ENCODE results near the gene UGGT1.
A peak's percentile ranks its signal among the peaks of the same experiment; 100 is the strongest.
"Not testable (repeated sequence)": the region's sequence is repeated elsewhere in the genome, so short reads cannot be mapped to it uniquely, and the experiment has no call there.

The UGGT1 gene

DNA sequence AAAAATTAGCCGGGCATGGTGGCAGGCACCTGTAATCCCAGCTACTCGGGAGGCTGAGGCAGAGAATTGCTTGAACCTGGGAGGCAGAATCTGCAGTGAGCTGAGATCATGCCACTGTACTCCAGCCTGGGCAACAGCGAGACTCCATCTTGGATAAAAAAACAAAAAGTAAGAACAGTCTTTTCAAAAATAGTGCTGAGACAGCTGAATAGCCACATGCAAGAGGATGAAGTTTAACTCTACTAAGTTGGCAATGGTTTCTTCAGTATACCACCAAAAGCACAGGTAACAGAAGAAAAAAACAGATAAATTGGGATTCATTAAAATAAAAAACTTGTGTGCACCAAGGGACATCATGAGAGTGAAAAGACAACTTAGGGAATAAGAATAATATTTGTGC is 115.2 kb downstream of the UGGT1 start:
- DNase-seq (ENCODE audit: insufficient read length) (no peak), FAIRE-seq (no peak)
- TF ChIP-seq POLR2AphosphoS5 (IDR thresholded peaks at IDR 0.05; ENCODE audit: low read depth, low read length), result no peak
- no peak for TF ChIP-seq TAF1 (IDR thresholded peaks at IDR 0.05; ENCODE audit: borderline replicate concordance, low read depth, low read length)
- no peak for TF ChIP-seq POLR2A (IDR thresholded peaks at IDR 0.05; ENCODE audit: low read depth, low read length)

DNA sequence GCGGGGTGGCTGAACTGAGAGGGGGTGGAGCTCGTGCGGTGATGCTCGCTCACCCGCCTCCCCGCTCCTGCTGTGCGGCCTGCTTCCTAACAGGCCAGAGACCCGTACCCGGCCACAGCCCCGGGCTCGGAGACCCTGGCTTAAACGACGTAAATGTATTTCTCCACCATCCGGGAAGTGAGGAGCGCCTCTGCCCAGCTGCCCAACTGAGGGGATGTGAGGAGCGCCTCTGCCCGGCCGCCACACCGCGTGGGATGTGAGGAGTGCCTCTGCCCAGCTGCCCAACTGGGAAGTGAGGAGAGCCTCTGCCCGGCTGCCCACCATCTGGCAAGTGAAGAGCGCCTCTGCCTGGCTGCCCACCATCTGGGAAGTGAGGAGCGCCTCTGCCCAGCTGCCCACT is 117.0 kb downstream of the UGGT1 start:
- FAIRE-seq, result no peak
- TF ChIP-seq TAF1 (IDR thresholded peaks at IDR 0.05; ENCODE audit: borderline replicate concordance, low read depth, low read length) (no peak), POLR2AphosphoS5 (IDR thresholded peaks at IDR 0.05; ENCODE audit: low read depth, low read length) (no peak), POLR2A (IDR thresholded peaks at IDR 0.05; ENCODE audit: low read depth, low read length) (no peak)
- DNase-seq (ENCODE audit: insufficient read length), result no peak

DNA sequence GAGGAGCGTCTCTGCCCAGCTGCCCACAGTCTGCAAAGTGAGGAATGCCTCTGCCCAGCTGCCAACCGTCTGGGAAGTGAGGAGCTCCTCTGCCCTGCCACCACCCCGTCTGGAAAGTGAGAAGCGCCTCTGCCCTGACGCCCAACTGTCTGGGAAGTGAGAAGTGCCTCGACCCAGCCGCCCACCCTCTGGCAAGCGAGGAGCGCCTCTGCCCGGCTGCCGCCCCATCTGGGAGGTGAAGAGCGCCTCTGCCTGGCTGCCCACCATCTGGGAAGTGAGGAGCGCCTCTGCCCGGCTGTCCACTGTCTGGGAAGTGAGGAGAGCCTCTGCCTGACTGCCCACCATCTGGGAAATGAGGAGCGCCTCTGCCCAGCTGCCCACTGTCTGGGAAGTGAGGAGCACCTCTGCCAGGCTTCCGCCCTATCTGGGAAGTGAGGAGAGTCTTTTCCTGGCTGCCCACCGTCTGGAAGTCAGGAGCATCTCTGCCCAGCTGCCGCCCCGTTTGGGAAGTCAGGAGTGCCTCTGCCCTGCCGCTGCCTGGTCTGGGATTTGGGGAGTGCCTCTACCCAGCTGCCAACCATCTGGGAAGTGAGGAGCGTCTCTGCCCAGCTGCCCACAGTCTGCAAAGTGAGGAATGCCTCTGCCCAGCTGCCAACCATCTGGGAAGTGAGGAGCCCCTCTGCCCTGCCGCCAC is 117.8 kb downstream of the UGGT1 start:
- not testable (repeated sequence) for FAIRE-seq

DNA sequence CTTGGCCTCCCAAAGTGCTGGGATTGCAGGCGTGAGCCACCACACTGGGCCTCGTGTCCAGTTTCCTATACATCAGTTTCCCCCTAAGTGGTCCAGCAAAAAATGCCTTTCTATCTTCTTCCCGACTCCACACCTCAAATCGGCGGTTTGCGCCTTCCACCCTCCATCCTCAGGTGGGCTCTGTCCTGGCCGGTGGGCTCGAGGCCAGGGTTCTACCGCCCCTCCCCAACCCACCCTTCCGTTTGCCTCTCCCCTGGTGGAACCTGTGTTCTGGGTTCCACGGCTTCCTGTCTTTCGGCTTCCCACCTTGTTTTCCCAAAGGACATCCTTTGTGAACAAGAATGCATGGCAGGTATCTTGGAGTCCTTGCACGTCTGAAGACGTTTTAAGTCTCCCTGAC is 123.3 kb downstream of the UGGT1 start:
- no peak for FAIRE-seq
- TF ChIP-seq POLR2A (IDR thresholded peaks at IDR 0.05; ENCODE audit: low read depth, low read length) (no peak), TAF1 (IDR thresholded peaks at IDR 0.05; ENCODE audit: borderline replicate concordance, low read depth, low read length) (no peak), POLR2AphosphoS5 (IDR thresholded peaks at IDR 0.05; ENCODE audit: low read depth, low read length) (no peak)
- no peak for DNase-seq (ENCODE audit: insufficient read length)

More for the DNA sequence above, 117.8 kb downstream of the UGGT1 start:
- not testable (repeated sequence) for DNase-seq (ENCODE audit: insufficient read length)

DNA sequence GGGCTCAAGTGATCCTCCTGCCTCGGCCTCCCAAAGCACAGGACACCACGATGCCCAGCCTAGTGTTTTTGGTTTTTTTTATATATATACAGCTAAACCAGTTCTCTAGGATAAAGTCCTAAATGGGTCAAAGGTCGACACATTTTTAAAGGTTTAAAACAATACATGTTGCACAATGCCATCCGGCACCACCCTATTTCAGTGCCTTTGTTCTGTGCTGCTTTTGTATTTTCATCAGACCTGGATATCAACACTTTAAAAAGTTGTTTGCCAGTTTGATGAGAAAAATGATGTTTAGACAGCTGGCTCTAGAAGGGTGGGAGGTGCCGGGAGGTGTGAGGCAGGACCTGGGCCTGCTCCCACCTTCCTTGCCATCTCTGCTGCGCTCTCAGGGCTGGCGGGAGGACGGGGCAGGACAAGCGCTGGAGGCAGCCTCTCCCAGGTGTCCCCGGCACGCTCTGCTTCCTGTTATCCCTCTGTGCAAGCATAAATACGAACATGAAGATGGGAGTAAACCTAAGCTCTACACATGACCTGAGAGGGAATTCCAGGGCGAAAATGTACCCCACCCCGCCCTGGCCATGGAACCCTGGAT is 124.0 kb downstream of the UGGT1 start:
- no peak for FAIRE-seq

DNA sequence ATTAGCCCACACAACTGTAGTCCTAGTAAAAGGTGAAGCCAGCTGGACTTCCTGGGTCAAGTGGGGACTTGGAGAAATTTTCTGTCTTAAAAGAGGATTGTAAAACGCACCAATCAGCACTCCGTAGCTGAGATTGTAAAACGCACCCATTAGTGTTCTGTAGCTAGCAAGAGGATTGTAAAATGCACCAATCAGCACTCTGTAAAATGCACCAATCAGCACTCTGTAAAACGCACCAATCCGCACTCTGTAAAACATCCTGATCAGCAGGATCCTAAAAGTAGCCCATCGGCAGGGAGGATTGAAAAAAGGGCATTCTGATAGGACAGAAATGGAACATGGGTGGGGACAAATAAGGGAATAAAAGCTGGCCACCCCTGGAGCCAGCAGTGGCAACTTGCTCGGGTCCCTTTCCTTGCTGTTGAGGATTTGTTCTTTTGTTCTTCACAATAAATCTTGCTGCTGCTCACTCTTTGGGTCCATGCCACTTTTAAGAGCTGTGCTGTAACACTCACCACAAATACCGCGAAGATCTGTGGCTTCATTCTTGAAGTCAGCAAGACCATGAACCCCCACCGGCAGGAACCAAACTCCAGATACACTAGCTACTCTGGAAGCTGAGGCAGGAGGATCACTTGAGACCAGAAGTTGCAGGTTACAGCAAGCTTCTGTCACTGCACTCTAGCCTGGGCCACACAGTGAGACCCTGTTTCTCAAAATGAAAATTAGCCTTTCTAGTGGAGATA is 125.1 kb downstream of the UGGT1 start:
- TF ChIP-seq POLR2AphosphoS5 (IDR thresholded peaks at IDR 0.05; ENCODE audit: low read depth, low read length) (no peak), TAF1 (IDR thresholded peaks at IDR 0.05; ENCODE audit: borderline replicate concordance, low read depth, low read length) (no peak), POLR2A (IDR thresholded peaks at IDR 0.05; ENCODE audit: low read depth, low read length) (no peak)
- FAIRE-seq (no peak), DNase-seq (ENCODE audit: insufficient read length) (no peak)

More for the DNA sequence above, 124.0 kb downstream of the UGGT1 start:
- no peak for DNase-seq (ENCODE audit: insufficient read length)
- TF ChIP-seq TAF1 (IDR thresholded peaks at IDR 0.05; ENCODE audit: borderline replicate concordance, low read depth, low read length), result no peak
- TF ChIP-seq POLR2AphosphoS5 (IDR thresholded peaks at IDR 0.05; ENCODE audit: low read depth, low read length), result no peak
- TF ChIP-seq POLR2A (IDR thresholded peaks at IDR 0.05; ENCODE audit: low read depth, low read length), result no peak

DNA sequence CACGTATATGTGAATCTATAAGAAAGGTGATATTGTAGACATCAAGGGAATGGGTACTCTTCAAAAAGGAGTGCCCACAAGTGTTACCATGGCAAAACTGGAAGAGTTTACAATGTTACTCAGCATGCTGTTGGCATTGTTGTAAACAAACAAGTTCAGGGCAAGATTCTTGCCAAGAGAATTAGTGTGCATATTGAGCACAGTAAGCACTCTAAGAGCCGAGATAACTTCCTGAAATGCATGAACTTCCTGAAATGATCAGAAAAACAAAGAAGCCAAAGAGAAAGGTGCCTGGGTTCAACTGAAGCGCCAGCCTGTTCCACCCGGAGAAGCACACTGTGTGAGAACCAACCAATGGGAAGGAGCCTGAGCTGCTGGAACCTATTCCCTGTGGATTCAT is 126.7 kb downstream of the UGGT1 start:
- no peak for FAIRE-seq
- TF ChIP-seq POLR2A (IDR thresholded peaks at IDR 0.05; ENCODE audit: low read depth, low read length), result no peak
- no peak for TF ChIP-seq TAF1 (IDR thresholded peaks at IDR 0.05; ENCODE audit: borderline replicate concordance, low read depth, low read length)
- TF ChIP-seq POLR2AphosphoS5 (IDR thresholded peaks at IDR 0.05; ENCODE audit: low read depth, low read length), result no peak
- no peak for DNase-seq (ENCODE audit: insufficient read length)

DNA sequence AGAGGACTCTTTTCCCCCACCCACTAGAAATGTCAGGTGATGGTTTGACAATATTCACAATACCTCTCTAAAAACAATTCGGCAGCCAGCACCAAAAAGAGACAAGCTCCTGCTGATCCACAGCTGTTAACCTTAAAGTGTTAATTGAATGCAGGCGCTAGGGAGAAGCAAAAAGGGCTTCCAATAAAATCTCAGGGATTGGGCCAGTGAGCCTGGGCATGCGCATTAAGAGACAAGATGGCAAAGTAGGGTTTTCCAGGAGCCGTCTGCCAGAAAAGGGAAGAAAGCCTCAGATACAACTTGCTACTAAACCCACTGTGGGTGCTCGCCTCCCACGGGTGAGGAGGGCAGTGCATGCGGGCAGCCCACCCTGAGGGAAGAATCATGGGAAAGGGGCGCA is 128.9 kb downstream of the UGGT1 start:
- no peak for TF ChIP-seq POLR2AphosphoS5 (IDR thresholded peaks at IDR 0.05; ENCODE audit: low read depth, low read length)
- TF ChIP-seq POLR2A (IDR thresholded peaks at IDR 0.05; ENCODE audit: low read depth, low read length), result no peak
- TF ChIP-seq TAF1 (IDR thresholded peaks at IDR 0.05; ENCODE audit: borderline replicate concordance, low read depth, low read length), result no peak
- no peak for FAIRE-seq
- no peak for DNase-seq (ENCODE audit: insufficient read length)

DNA sequence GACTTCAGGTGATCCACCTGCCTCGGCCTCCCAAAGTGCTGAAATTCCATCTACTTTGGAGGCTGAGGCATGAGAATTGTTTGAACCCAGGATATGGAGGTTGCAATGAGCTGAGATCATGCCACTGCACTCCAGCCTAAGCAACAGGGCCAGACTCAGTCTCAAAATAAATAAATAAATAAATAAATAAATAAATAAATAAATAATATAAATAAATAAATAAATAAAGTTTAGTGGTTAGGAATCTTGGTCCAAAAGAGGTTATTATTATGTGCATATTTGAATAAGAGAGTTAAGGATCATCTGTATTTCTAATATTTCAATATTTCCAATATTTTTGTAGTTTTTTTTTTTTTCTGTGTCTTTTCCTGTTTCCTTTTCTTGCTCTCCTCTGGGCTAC is 136.9 kb downstream of the UGGT1 start:
- TF ChIP-seq TAF1 (IDR thresholded peaks at IDR 0.05; ENCODE audit: borderline replicate concordance, low read depth, low read length) (no peak), POLR2AphosphoS5 (IDR thresholded peaks at IDR 0.05; ENCODE audit: low read depth, low read length) (no peak), POLR2A (IDR thresholded peaks at IDR 0.05; ENCODE audit: low read depth, low read length) (no peak)
- FAIRE-seq (no peak), DNase-seq (ENCODE audit: insufficient read length) (no peak)

DNA sequence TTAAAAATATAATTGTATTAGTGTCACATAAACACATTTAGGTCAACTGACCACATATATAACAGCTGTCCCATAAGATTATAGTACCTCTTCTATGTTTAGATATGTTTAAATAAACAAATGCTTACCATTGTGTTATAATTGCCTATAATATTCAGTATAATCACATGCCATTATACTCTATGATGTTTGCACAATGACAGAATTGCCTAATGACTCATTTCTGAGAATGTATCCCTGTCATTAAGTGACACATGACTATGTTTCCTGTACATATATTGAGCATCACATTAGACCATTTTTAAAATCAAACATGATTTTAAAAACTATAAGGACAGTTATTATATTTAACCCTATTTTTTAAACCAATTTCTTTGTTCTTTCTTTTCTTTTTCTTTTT is 137.9 kb downstream of the UGGT1 start:
- FAIRE-seq (no peak), DNase-seq (ENCODE audit: insufficient read length) (no peak)
- TF ChIP-seq POLR2AphosphoS5 (IDR thresholded peaks at IDR 0.05; ENCODE audit: low read depth, low read length), result no peak
- TF ChIP-seq TAF1 (IDR thresholded peaks at IDR 0.05; ENCODE audit: borderline replicate concordance, low read depth, low read length), result no peak
- TF ChIP-seq POLR2A (IDR thresholded peaks at IDR 0.05; ENCODE audit: low read depth, low read length), result no peak

DNA sequence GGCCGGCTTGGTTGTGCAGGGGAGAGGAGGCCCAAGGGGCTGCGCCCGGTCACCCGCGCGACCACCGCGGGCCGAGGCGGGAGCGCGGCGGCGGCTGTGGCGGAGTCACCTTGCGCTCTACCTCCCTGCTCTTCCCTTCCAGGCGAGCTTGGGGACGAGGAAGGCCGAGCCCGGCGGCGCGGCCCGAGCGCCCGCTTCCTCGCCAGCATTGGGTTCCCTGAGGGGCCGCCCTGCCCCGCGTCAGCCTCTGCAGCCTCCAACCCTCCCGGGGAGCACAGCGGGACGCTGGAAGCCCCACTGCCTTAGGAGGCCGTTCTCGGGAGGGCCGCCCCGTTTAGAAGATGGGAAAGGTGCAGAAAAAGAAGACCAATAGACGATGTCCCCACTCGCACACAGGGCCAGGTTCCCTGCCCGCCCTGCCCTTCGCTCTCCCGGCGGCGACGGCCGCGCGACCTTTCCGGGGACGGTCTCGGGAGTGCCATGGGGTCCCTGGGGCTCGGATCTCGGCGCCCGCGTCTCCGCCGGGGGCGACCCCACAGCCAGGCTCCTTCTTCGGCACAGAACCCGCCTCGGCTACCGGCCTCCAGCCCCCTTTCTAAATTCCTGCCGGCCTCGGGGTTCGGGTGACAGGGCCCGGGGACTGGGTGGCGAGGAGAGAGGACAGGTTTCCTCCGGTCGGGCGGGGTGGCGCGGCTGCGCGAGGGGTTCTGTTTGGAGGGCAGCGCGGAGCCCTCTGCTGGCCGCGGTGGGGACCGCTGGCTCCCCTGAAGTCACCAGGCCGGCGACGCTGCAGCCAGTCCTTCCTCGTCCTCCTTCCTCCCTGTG is 142.2 kb downstream of the UGGT1 start:
- DNase-seq (ENCODE audit: insufficient read length) (peak; percentile 95), FAIRE-seq (peak; percentile 88)
- no peak for TF ChIP-seq POLR2AphosphoS5 (IDR thresholded peaks at IDR 0.05; ENCODE audit: low read depth, low read length)
- TF ChIP-seq TAF1 (IDR thresholded peaks at IDR 0.05; ENCODE audit: borderline replicate concordance, low read depth, low read length), result no peak
- no peak for TF ChIP-seq POLR2A (IDR thresholded peaks at IDR 0.05; ENCODE audit: low read depth, low read length)

Measured in GM12892 (cell line).